ENCODE measurements around the gene RAPGEFL1. TPM values are rescaled to one million over a fixed set of nuclear protein-coding genes. Genes with fewer than 3 reads are reported as not detected.

RAPGEFL1 gene
- total and polyA plus RNA-seq, 2 donors (not counting 1 experiment from before 2014, with no cell fraction given): 3.0 to 5.6 TPM

DNA sequence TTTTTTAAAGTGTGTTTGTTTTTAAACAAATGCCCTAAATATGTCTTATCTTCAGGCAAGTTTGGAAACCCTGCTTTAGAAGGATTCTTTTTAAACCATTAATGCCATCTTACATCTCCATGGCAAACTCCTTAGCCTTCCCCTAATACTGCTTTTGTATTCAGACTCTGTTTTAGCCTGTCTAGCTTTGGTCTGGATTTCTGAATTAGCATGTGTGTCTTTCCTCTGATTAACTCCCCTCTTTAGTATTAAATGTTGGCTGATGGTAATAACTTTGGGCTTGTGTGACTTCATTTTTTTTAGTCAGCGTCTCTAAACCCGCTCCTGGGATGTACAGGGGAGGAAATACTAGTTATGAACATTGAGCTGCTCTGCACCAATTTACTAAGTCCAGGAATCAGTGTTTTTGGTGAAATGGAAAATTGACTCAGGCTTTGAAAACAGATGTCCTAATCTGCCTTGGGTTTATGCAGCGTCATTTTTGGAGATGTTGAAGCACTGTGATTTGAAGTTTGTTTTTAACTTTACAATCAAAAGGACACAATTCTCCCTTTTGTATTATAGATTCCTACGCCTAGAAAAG lies 64.1 kb downstream of the RAPGEFL1 start:
- Histone ChIP-seq H3K4me3 (ENCODE audit: control extremely low read depth in 1 of 5, extremely low read depth in 1 of 5, insufficient read depth in 1 of 5, low read depth in 2 of 5, low read length in 4 of 5) (no peak overlapping the region), H3K36me3 (replicated peaks in 1 of 2; ENCODE audit: control extremely low read depth in 1 of 2, control insufficient read depth in 1 of 2, extremely low read depth in 1 of 2, insufficient read depth in 2 of 2, low read length in 1 of 2) (peaks cover 2 to 15% of the 10 kb centered on the region in 2 experiments), H3K79me2 (ENCODE audit: control insufficient read depth, insufficient read depth, low read length) (peaks cover 99% of the 10 kb centered on the region), H2AFZ (ENCODE audit: insufficient read depth, low read depth, low read length, poor library complexity, severe bottlenecking) (no peak overlapping the region), H3K4me1 (ENCODE audit: control insufficient read depth in 2 of 2, insufficient read depth in 2 of 2, low read length in 2 of 2) (no peaks in the 10 kb centered on the region), H3K9ac (ENCODE audit: low read length) (no peak overlapping the region), H3K27me3 (replicated peaks in 1 of 4; ENCODE audit: control extremely low read depth in 1 of 4, control insufficient read depth in 3 of 4, insufficient read depth in 4 of 4, low read length in 3 of 4) (no peaks in the 10 kb centered on the region), H3K27ac (ENCODE audit: low read length in 2 of 2) (no peak overlapping the region), H4K20me1 (ENCODE audit: control insufficient read depth, insufficient read depth, low read length, poor library complexity, severe bottlenecking) (peaks cover 83% of the 10 kb centered on the region), H3K4me2 (replicated peaks; ENCODE audit: low read depth, low read length, poor library complexity, severe bottlenecking) (no peak overlapping the region), H3K9me3 (ENCODE audit: control extremely low read depth in 1 of 3, control insufficient read depth in 2 of 3, insufficient read depth in 1 of 3, low read length in 2 of 3) (no peaks in the 10 kb centered on the region)
- ChIA-PET POLR2A (no interaction called here), CTCF (interaction anchor here (0.6 to 1.1 kb wide), 2 partner anchors 231 to 1454 kb away, joined by 3 to 4 read pairs; no protein-coding TSS in a partner anchor)
- Mint-ChIP-seq H3K27ac (no peak overlapping the region), H3K4me3 (no peak overlapping the region), H3K4me1 (peaks cover 31% of the 10 kb centered on the region), H3K9me3 (ENCODE audit: insufficient read depth) (no peaks in the 10 kb centered on the region), H3K27me3 (no peaks in the 10 kb centered on the region)
- WGBS (ENCODE audit: insufficient coverage): 100% methylated on average over 2 of the region's 4 CpGs
- DNase-seq: no peak
- intact Hi-C loops (cut with micrococcal nuclease): no loop called here
- no peak for TF ChIP-seq EZH2 (IDR thresholded peaks at IDR 0.05; ENCODE audit: borderline replicate concordance, insufficient read depth, low read depth, low read length, poor library complexity, severe bottlenecking)
- no peak for ATAC-seq (ENCODE audit: low read depth)

DNA sequence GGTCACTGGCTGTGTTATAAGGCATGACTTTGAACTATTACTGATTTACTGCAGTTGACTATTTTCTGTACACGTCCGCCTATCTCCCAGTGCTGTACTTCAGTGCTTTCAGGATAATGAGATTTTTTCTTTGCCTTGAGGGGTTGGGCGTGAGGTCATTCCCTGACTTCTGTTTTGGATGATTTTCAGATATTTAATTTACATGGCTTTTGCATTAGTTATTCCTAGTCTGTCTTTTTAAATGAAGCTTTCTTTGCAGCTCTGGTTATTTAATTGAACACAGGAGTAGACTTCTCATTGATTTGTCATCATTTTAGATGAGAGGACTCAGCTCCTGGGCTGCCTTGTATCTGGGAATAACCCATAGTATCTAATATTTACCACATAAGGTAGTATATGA lies 65.5 kb downstream of the RAPGEFL1 start:
- Histone ChIP-seq H2AFZ (ENCODE audit: insufficient read depth, low read depth, low read length, poor library complexity, severe bottlenecking) (no peak overlapping the region), H3K4me2 (replicated peaks; ENCODE audit: low read depth, low read length, poor library complexity, severe bottlenecking) (no peak overlapping the region), H3K9me3 (ENCODE audit: control extremely low read depth in 1 of 3, control insufficient read depth in 2 of 3, insufficient read depth in 1 of 3, low read length in 2 of 3) (no peaks in the 10 kb centered on the region), H3K4me1 (ENCODE audit: control insufficient read depth in 2 of 2, insufficient read depth in 2 of 2, low read length in 2 of 2) (no peaks in the 10 kb centered on the region), H3K27ac (ENCODE audit: low read length in 2 of 2) (no peak overlapping the region), H3K27me3 (replicated peaks in 1 of 4; ENCODE audit: control extremely low read depth in 1 of 4, control insufficient read depth in 3 of 4, insufficient read depth in 4 of 4, low read length in 3 of 4) (no peaks in the 10 kb centered on the region), H3K9ac (ENCODE audit: low read length) (no peak overlapping the region), H3K4me3 (ENCODE audit: control extremely low read depth in 1 of 5, extremely low read depth in 1 of 5, insufficient read depth in 1 of 5, low read depth in 2 of 5, low read length in 4 of 5) (no peak overlapping the region), H3K36me3 (replicated peaks in 1 of 2; ENCODE audit: control extremely low read depth in 1 of 2, control insufficient read depth in 1 of 2, extremely low read depth in 1 of 2, insufficient read depth in 2 of 2, low read length in 1 of 2) (peaks cover 2 to 15% of the 10 kb centered on the region in 2 experiments), H3K79me2 (ENCODE audit: control insufficient read depth, insufficient read depth, low read length) (peaks cover 98% of the 10 kb centered on the region), H4K20me1 (ENCODE audit: control insufficient read depth, insufficient read depth, low read length, poor library complexity, severe bottlenecking) (peaks cover 82% of the 10 kb centered on the region)
- ChIA-PET POLR2A (interaction anchor here (1.1 kb wide), 1 partner anchor 8 kb away, joined by 10 read pairs; no protein-coding TSS in a partner anchor), CTCF (interaction anchor here (0.7 to 2.4 kb wide), 2 partner anchors 17 to 41 kb away, joined by 3 to 9 read pairs; no protein-coding TSS in a partner anchor)
- no peak for DNase-seq
- WGBS (ENCODE audit: insufficient coverage): 93% methylated on average over 3 of the region's 3 CpGs
- intact Hi-C loops (cut with micrococcal nuclease): no loop called here
- no peak overlapping the region for H3K27ac Mint-ChIP-seq
- no peak for ATAC-seq (ENCODE audit: low read depth)
- H3K9me3 Mint-ChIP-seq (ENCODE audit: insufficient read depth): no peaks in the 10 kb centered on the region
- H3K27me3 Mint-ChIP-seq: no peaks in the 10 kb centered on the region
- TF ChIP-seq EZH2 (IDR thresholded peaks at IDR 0.05; ENCODE audit: borderline replicate concordance, insufficient read depth, low read depth, low read length, poor library complexity, severe bottlenecking): no peak
- TF ChIP-seq, protein P1, sequence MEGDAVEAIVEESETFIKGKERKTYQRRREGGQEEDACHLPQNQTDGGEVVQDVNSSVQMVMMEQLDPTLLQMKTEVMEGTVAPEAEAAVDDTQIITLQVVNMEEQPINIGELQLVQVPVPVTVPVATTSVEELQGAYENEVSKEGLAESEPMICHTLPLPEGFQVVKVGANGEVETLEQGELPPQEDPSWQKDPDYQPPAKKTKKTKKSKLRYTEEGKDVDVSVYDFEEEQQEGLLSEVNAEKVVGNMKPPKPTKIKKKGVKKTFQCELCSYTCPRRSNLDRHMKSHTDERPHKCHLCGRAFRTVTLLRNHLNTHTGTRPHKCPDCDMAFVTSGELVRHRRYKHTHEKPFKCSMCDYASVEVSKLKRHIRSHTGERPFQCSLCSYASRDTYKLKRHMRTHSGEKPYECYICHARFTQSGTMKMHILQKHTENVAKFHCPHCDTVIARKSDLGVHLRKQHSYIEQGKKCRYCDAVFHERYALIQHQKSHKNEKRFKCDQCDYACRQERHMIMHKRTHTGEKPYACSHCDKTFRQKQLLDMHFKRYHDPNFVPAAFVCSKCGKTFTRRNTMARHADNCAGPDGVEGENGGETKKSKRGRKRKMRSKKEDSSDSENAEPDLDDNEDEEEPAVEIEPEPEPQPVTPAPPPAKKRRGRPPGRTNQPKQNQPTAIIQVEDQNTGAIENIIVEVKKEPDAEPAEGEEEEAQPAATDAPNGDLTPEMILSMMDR (IDR thresholded peaks at IDR 0.05): no peak
- no peak overlapping the region for H3K4me3 Mint-ChIP-seq
- peaks cover 31% of the 10 kb centered on the region for H3K4me1 Mint-ChIP-seq
